Panc1 (cell line): Measurements from ENCODE around the gene PLAAT5. TPM values are rescaled to one million over a fixed set of nuclear protein-coding genes. Genes with fewer than 3 reads are reported as not detected.

Source experiments
- ATAC-seq: fragments of 200-7000 bp; cut with Tn5 transposase; 2 replicates; pipeline ENCODE4 v1.9.1; 2020; ENCODE audit warnings: mild to moderate bottlenecking, moderate library complexity
- BruUV-seq: library from RNA; stranded (reverse); fragments of 400-500 nt; replicated peaks from 2 replicates; lab custom pipeline; 2021; lab: Mats Ljungman, UMichigan
- CTCF ChIA-PET: fragments of 300-600 bp; sonication (Branson Sonifier 250); formaldehyde crosslinking; loops from one replicate; lab custom pipeline; 2022; ENCODE audit warnings: antibody characterized with exemption; lab: Charles Lee
- POLR2A ChIA-PET: fragments of 300-600 bp; sonication (Branson Sonifier 250); formaldehyde crosslinking; loops from one replicate; lab custom pipeline; 2022; ENCODE audit warnings: antibody characterized with exemption; lab: Charles Lee
- DNase-seq: peaks from one replicate; pipeline ENCODE4 v3.0.0-alpha.2; 2010; ENCODE audit warnings: low read depth, low spot score
- H3K27ac ChIP-seq: 2 replicates; pipeline ENCODE4 v1.5.1; 2011; ENCODE audit warnings: mild to moderate bottlenecking, low read length, inconsistent platforms
- H3K27me3 ChIP-seq: fragments of 200-500 bp; sonication (Bioruptor generic); 2 replicates; pipeline ENCODE4 v1.6.0; 2014; ENCODE audit warnings: low read length, inconsistent platforms; ENCODE audit not compliant: control insufficient read depth, insufficient read depth
- H3K36me3 ChIP-seq: fragments of 200-500 bp; sonication (Bioruptor generic); 2 replicates; pipeline ENCODE4 v1.5.1; 2014; ENCODE audit warnings: inconsistent platforms, mild to moderate bottlenecking, low read length, moderate library complexity; ENCODE audit not compliant: control insufficient read depth, insufficient read depth
- H3K4me1 ChIP-seq: 2 replicates; pipeline ENCODE4 v1.5.1; 2011; ENCODE audit warnings: inconsistent platforms, mild to moderate bottlenecking, low read length, moderate library complexity; ENCODE audit not compliant: control insufficient read depth, insufficient read depth
- H3K4me3 ChIP-seq, 2 experiments: 2 replicates each; pipeline ENCODE4 v1.5.1; 2011 to 2012; ENCODE audit warnings: low read depth in 2 of 2, low read length in 2 of 2, mild to moderate bottlenecking in 2 of 2, inconsistent platforms in 1 of 2, moderate library complexity in 1 of 2
- H3K9me3 ChIP-seq: fragments of 200-500 bp; sonication (Bioruptor generic); 2 replicates; pipeline ENCODE4 v1.5.1; 2014; ENCODE audit warnings: low read depth, mild to moderate bottlenecking, inconsistent platforms, low read length, moderate library complexity; ENCODE audit not compliant: control insufficient read depth, insufficient read depth
- POLR2AphosphoS5 ChIP-seq: IDR thresholded peaks from 2 replicates; pipeline ENCODE4 v1.6.1; 2012; ENCODE audit warnings: mild to moderate bottlenecking, low read depth, low read length, moderate library complexity
- SIN3A ChIP-seq: IDR thresholded peaks from 2 replicates; pipeline ENCODE4 v1.6.1; 2012; ENCODE audit warnings: low read depth, mild to moderate bottlenecking, low read length, moderate library complexity, borderline replicate concordance; ENCODE audit not compliant: insufficient read depth
- TCF7L2 ChIP-seq: IDR thresholded peaks from 2 replicates; pipeline ENCODE4 v1.6.1; 2011; ENCODE audit warnings: mild to moderate bottlenecking, low read depth, low read length, inconsistent platforms
- in situ Hi-C: cut with HindIII; loops from 2 replicates; pipeline ENCODE4 v1.10.0; 2016; ENCODE audit warnings: low sequenced_read_pairs, low pct_unique_long_range_greater_than_20kb
- intact Hi-C: fragments of 100-400 bp; cut with micrococcal nuclease; formaldehyde crosslinking; loops from one replicate; pipeline ENCODE4 v1.10.0; 2022; ENCODE audit not compliant: unreplicated experiment
- total RNA-seq: library from RNA; stranded (reverse); gene quantifications from one replicate; pipeline ENCODE4 v1.2.1, GENCODE V29; 2021; ENCODE audit not compliant: unreplicated experiment
- TF ChIP-seq, protein P1 (sequence below), 2 experiments: IDR thresholded peaks; 2 replicates each; pipeline ENCODE4 v1.6.1; 2011 to 2012; ENCODE audit warnings: low read depth in 2 of 2, control low read depth in 1 of 2, low read length in 1 of 2, mild to moderate bottlenecking in 1 of 2, moderate library complexity in 1 of 2; ENCODE audit not compliant: insufficient read depth in 1 of 2
- TF ChIP-seq, protein P2 (sequence below): fragments of 450-650 bp; IDR thresholded peaks from 2 replicates; pipeline ENCODE4 v1.5.1; 2017; ENCODE audit warnings: mild to moderate bottlenecking

PLAAT5 gene
- total RNA-seq, 1 experiment from 2014 or later: not detected

DNA sequence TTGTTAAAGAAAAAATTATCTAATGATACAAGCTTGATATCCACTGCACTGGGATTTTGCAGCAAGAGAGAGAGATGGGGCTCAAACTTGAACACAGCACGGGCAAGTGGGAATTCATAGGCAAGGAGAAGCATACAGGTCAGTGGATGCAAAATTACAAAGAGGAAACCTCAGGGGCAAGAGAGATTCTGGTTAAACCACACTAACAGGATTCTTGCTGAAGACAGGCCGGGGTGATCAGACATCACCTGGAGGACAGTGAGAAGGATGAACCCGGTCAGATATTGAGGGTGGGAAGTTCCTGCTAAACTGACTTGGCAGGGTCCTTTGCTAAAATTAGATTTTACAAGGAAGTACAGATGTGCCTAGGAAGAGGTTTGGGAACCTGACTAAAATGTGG lies 43.1 kb upstream of the PLAAT5 start:
- ChIA-PET POLR2A (no interaction called here), CTCF (no interaction called here)
- in situ Hi-C loops (no loop called here), intact Hi-C loops (no loop called here)
- no peak for ATAC-seq
- no peak overlapping the region for H3K4me3 ChIP-seq
- peaks cover 9% of the 10 kb centered on the region; the same call in 1 of the 2 replicates for H3K27me3 ChIP-seq
- no TSS peak for BruUV-seq
- no peak overlapping the region for H3K27ac ChIP-seq
- DNase-seq: no peak
- no peaks in the 10 kb centered on the region for H3K9me3 ChIP-seq
- no peak for TF ChIP-seq POLR2AphosphoS5
- TF ChIP-seq, protein P1, sequence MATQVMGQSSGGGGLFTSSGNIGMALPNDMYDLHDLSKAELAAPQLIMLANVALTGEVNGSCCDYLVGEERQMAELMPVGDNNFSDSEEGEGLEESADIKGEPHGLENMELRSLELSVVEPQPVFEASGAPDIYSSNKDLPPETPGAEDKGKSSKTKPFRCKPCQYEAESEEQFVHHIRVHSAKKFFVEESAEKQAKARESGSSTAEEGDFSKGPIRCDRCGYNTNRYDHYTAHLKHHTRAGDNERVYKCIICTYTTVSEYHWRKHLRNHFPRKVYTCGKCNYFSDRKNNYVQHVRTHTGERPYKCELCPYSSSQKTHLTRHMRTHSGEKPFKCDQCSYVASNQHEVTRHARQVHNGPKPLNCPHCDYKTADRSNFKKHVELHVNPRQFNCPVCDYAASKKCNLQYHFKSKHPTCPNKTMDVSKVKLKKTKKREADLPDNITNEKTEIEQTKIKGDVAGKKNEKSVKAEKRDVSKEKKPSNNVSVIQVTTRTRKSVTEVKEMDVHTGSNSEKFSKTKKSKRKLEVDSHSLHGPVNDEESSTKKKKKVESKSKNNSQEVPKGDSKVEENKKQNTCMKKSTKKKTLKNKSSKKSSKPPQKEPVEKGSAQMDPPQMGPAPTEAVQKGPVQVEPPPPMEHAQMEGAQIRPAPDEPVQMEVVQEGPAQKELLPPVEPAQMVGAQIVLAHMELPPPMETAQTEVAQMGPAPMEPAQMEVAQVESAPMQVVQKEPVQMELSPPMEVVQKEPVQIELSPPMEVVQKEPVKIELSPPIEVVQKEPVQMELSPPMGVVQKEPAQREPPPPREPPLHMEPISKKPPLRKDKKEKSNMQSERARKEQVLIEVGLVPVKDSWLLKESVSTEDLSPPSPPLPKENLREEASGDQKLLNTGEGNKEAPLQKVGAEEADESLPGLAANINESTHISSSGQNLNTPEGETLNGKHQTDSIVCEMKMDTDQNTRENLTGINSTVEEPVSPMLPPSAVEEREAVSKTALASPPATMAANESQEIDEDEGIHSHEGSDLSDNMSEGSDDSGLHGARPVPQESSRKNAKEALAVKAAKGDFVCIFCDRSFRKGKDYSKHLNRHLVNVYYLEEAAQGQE (IDR thresholded peaks at IDR 0.05; ENCODE audit: insufficient read depth in 1 of 2, low read depth in 2 of 2, low read length in 1 of 2): no peak
- TF ChIP-seq, protein P2, sequence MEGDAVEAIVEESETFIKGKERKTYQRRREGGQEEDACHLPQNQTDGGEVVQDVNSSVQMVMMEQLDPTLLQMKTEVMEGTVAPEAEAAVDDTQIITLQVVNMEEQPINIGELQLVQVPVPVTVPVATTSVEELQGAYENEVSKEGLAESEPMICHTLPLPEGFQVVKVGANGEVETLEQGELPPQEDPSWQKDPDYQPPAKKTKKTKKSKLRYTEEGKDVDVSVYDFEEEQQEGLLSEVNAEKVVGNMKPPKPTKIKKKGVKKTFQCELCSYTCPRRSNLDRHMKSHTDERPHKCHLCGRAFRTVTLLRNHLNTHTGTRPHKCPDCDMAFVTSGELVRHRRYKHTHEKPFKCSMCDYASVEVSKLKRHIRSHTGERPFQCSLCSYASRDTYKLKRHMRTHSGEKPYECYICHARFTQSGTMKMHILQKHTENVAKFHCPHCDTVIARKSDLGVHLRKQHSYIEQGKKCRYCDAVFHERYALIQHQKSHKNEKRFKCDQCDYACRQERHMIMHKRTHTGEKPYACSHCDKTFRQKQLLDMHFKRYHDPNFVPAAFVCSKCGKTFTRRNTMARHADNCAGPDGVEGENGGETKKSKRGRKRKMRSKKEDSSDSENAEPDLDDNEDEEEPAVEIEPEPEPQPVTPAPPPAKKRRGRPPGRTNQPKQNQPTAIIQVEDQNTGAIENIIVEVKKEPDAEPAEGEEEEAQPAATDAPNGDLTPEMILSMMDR: no peak
- no peak for TF ChIP-seq SIN3A
- TF ChIP-seq TCF7L2: no peak
- H3K4me1 ChIP-seq: no peaks in the 10 kb centered on the region
- H3K36me3 ChIP-seq: no peaks in the 10 kb centered on the region

DNA sequence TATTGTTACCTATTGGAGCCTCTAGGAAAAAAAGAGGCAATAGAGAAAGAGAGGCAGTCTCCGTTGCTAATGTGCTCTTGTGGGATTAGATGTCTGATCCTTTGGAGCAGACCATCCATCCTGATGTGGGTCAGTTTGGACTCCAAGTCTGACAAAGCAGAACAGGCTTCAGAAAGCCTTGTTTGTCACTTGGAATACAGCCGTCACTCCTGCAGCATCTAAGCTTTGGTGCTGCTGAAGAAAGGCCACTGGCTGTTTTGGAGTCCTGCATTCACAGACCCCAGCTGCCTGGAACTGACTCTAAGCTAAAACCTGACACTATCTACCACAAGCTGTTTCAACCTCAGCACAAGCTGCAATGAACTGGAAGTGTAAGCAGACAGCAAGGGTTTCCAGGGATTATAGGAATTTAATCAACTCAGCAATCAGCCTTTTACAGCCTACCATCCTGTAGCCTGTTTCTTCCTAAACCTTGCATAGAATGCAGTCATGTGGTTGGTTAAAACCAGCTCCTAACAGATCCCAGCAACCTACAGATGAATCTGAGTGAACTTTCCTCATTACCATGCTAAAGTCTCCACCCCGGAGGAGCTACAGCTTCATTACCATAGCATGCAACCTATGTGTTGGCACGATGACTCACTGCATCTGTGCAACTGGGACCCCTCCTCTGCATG lies 42.0 kb upstream of the PLAAT5 start:
- BruUV-seq: no TSS peak
- H3K27ac ChIP-seq: no peak overlapping the region
- no peaks in the 10 kb centered on the region for H3K9me3 ChIP-seq
- ChIA-PET POLR2A (no interaction called here), CTCF (no interaction called here)
- in situ Hi-C loops: no loop called here
- no peak for DNase-seq
- TF ChIP-seq, protein P1 (IDR thresholded peaks at IDR 0.05; ENCODE audit: insufficient read depth in 1 of 2, low read depth in 2 of 2, low read length in 1 of 2): no peak
- TF ChIP-seq TCF7L2 (no peak), POLR2AphosphoS5 (no peak), SIN3A (no peak)
- TF ChIP-seq, protein P2: no peak
- no peaks in the 10 kb centered on the region for H3K36me3 ChIP-seq
- no peak for ATAC-seq
- peaks cover 9% of the 10 kb centered on the region; the same call in 1 of the 2 replicates for H3K27me3 ChIP-seq
- H3K4me1 ChIP-seq: no peaks in the 10 kb centered on the region
- H3K4me3 ChIP-seq: no peak overlapping the region
- intact Hi-C loops: no loop called here
